NK-92 (cell line): Measurements from ENCODE around the gene MIGA2.
"Not testable (repeated sequence)": the region's sequence is repeated elsewhere in the genome, so short reads cannot be mapped to it uniquely, and the experiment has no call there.

ENCODE experiments used
- DNase-seq: peaks from one replicate; lab custom pipeline; 2025; ENCODE audit not compliant: unreplicated experiment; lab: John Stamatoyannopoulos, UW

Gene MIGA2

GRCh38 chr9:129097671-129098306 is 61.4 kb downstream of the MIGA2 start:
- DNase-seq: no peak

GRCh38 chr9:129098328-129098727 is 61.9 kb downstream of the MIGA2 start:
- DNase-seq: no peak

GRCh38 chr9:129100383-129101169 is 64.2 kb downstream of the MIGA2 start:
- DNase-seq: no peak

- no peak for DNase-seq
Observed at GRCh38 chr9:129101279-129101678, 64.9 kb downstream of the MIGA2 start.

GRCh38 chr9:129102095-129102525 is 65.7 kb downstream of the MIGA2 start:
- DNase-seq: no peak

GRCh38 chr9:129102791-129103594 is 66.6 kb downstream of the MIGA2 start:
- DNase-seq: no peak

- no peak for DNase-seq
Observed at GRCh38 chr9:129103595-129103965, 67.2 kb downstream of the MIGA2 start.

GRCh38 chr9:129104051-129104450 is 67.6 kb downstream of the MIGA2 start:
- no peak for DNase-seq

GRCh38 chr9:129105857-129106694 is 69.7 kb downstream of the MIGA2 start:
- DNase-seq: no peak

- DNase-seq: no peak
Observed at GRCh38 chr9:129107651-129108050, 71.2 kb downstream of the MIGA2 start.

- DNase-seq: no peak
Observed at GRCh38 chr9:129108083-129108804, 71.8 kb downstream of the MIGA2 start.

GRCh38 chr9:129108805-129109536 is 72.5 kb downstream of the MIGA2 start:
- DNase-seq: no peak

GRCh38 chr9:129109537-129109903 is 73.1 kb downstream of the MIGA2 start:
- DNase-seq: no peak

GRCh38 chr9:129109952-129110739 is 73.7 kb downstream of the MIGA2 start:
- DNase-seq: no peak

- DNase-seq: peak; percentile 72
Observed at GRCh38 chr9:129110740-129111527, 74.5 kb downstream of the MIGA2 start, which contains the start of the genes CRAT and PTPA. TSS of gene CRAT (minus strand) at chr9:129110793. CDS start at chr9:129110509, 284 bp downstream. TSS of gene PTPA (plus strand) at chr9:129111415. CDS start at chr9:129111601, 186 bp downstream.

GRCh38 chr9:129111528-129112151 is 75.2 kb downstream of the MIGA2 start:
- no peak for DNase-seq

GRCh38 chr9:129112526-129112925 is 76.1 kb downstream of the MIGA2 start:
- not testable (repeated sequence) for DNase-seq
